RWPE2 (cell line): ENCODE results near the gene ARHGAP45.

Experiments
- ATAC-seq: fragments of 200-7000 bp; cut with Tn5 transposase; 3 replicates; pipeline ENCODE4 v1.9.1; 2021; ENCODE audit warnings: low read depth
- DNase-seq: peaks from one replicate; pipeline ENCODE4 v3.0.0-alpha.2; 2020; ENCODE audit warnings: low spot score
- H3K27ac ChIP-seq: fragments of 450-650 bp; 2 replicates; pipeline ENCODE4 v1.5.1; 2017; ENCODE audit warnings: mild to moderate bottlenecking; ENCODE audit not compliant: poor library complexity, severe bottlenecking
- H3K27me3 ChIP-seq: fragments of 250-450 bp; sonication (Bioruptor Pico); 2 replicates; pipeline ENCODE4 v1.5.1; 2021; ENCODE audit warnings: mild to moderate bottlenecking, moderate library complexity; ENCODE audit not compliant: insufficient read depth, poor library complexity, severe bottlenecking
- H3K36me3 ChIP-seq: fragments of 250-450 bp; sonication (Bioruptor Pico); 2 replicates; pipeline ENCODE4 v1.5.1; 2020; ENCODE audit warnings: low read depth, mild to moderate bottlenecking, moderate library complexity
- H3K4me1 ChIP-seq: fragments of 250-450 bp; sonication (Bioruptor Pico); 2 replicates; pipeline ENCODE4 v1.5.1; 2021; ENCODE audit warnings: mild to moderate bottlenecking, moderate library complexity; ENCODE audit not compliant: insufficient read depth, poor library complexity, severe bottlenecking
- H3K4me3 ChIP-seq: fragments of 250-450 bp; sonication (Bioruptor Pico); 2 replicates; pipeline ENCODE4 v1.5.1; 2021; ENCODE audit warnings: mild to moderate bottlenecking, moderate library complexity; ENCODE audit not compliant: severe bottlenecking
- H3K9me3 ChIP-seq: fragments of 250-450 bp; sonication (Bioruptor Pico); 2 replicates; pipeline ENCODE4 v1.5.1; 2021; ENCODE audit warnings: mild to moderate bottlenecking, moderate library complexity; ENCODE audit not compliant: severe bottlenecking
- CTCF ChIP-seq: fragments of 450-650 bp; IDR thresholded peaks from one replicate; pipeline ENCODE4 v1.5.1; 2017; ENCODE audit warnings: mild to moderate bottlenecking, moderate library complexity; ENCODE audit not compliant: poor library complexity, severe bottlenecking

The ARHGAP45 gene

GRCh38 chr19:1063030-1063908, 3.7 kb upstream of the ARHGAP45 start:
- peaks cover 17% of the 10 kb centered on the region for H3K4me1 ChIP-seq
- H3K27ac ChIP-seq, result no peak overlapping the region
- ATAC-seq, result no peak
- H3K4me3 ChIP-seq, result no peak overlapping the region
- no peaks in the 10 kb centered on the region for H3K27me3 ChIP-seq
- TF ChIP-seq CTCF, result no peak
- H3K9me3 ChIP-seq, result no peaks in the 10 kb centered on the region
- DNase-seq, result no peak
- no peaks in the 10 kb centered on the region; the same call in 1 of the 2 replicates for H3K36me3 ChIP-seq

GRCh38 chr19:1063909-1064660, 2.9 kb upstream of the ARHGAP45 start:
- Histone ChIP-seq H3K4me1 (peaks cover 17% of the 10 kb centered on the region), H3K36me3 (no peaks in the 10 kb centered on the region), H3K4me3 (no peak overlapping the region), H3K9me3 (no peaks in the 10 kb centered on the region), H3K27ac (peak overlapping the region; percentile 79), H3K27me3 (no peaks in the 10 kb centered on the region)
- ATAC-seq (no peak), DNase-seq (no peak)
- TF ChIP-seq CTCF, result no peak

GRCh38 chr19:1064661-1065605, 2.0 kb upstream of the ARHGAP45 start:
- H3K4me1 ChIP-seq, result peaks cover 17% of the 10 kb centered on the region
- peak overlapping the region; percentile 79 for H3K27ac ChIP-seq
- no peaks in the 10 kb centered on the region for H3K27me3 ChIP-seq
- DNase-seq (no peak), ATAC-seq (peak; percentile 68)
- H3K9me3 ChIP-seq, result no peaks in the 10 kb centered on the region
- no peak overlapping the region for H3K4me3 ChIP-seq
- H3K36me3 ChIP-seq, result no peaks in the 10 kb centered on the region
- TF ChIP-seq CTCF, result peak; percentile 75

- Histone ChIP-seq H3K27ac (peak overlapping the region; percentile 79), H3K27me3 (peaks cover 2% of the 10 kb centered on the region), H3K4me1 (peaks cover 17% of the 10 kb centered on the region), H3K9me3 (no peaks in the 10 kb centered on the region), H3K4me3 (no peak overlapping the region), H3K36me3 (no peaks in the 10 kb centered on the region)
- DNase-seq (no peak), ATAC-seq (peak; percentile 59)
- no peak for TF ChIP-seq CTCF
These were observed 1.3 kb upstream of the ARHGAP45 start for GRCh38 chr19:1065606-1066109.
